Nephron (organoid): ENCODE data around the gene VSTM2L.

ENCODE experiments used
- H3K27ac Mint-ChIP-seq, 3 experiments: 2 replicates each; pipeline ENCODE4 v1.8.0; 2020; ENCODE audit warnings: mixed read lengths in 3 of 3, mild to moderate bottlenecking in 2 of 3, moderate library complexity in 1 of 3
- H3K27me3 Mint-ChIP-seq: 2 replicates; pipeline ENCODE4 v1.8.0; 2021; ENCODE audit warnings: low read depth, mild to moderate bottlenecking, moderate library complexity, mixed read lengths
- H3K36me3 Mint-ChIP-seq: 2 replicates; pipeline ENCODE4 v1.8.0; 2020; ENCODE audit warnings: low read depth, mixed read lengths
- H3K4me1 Mint-ChIP-seq: 2 replicates; pipeline ENCODE4 v1.8.0; 2020; ENCODE audit warnings: mixed read lengths
- H3K4me3 Mint-ChIP-seq, 3 experiments: 2 replicates each; pipeline ENCODE4 v1.8.0; 2020; ENCODE audit warnings: mild to moderate bottlenecking in 3 of 3, mixed read lengths in 3 of 3, moderate library complexity in 2 of 3
- H3K9me3 Mint-ChIP-seq: 2 replicates; pipeline ENCODE4 v1.8.0; 2020; ENCODE audit warnings: mixed read lengths
- TF ChIP-seq, protein P1 (sequence below), 3 experiments: fragments of 200-600 bp; sonication (generic); IDR thresholded peaks; one replicate each; pipeline ENCODE4 v1.5.0; 2021; ENCODE audit warnings: antibody characterized with exemption in 3 of 3; ENCODE audit not compliant: unreplicated experiment in 3 of 3

Gene VSTM2L

DNA sequence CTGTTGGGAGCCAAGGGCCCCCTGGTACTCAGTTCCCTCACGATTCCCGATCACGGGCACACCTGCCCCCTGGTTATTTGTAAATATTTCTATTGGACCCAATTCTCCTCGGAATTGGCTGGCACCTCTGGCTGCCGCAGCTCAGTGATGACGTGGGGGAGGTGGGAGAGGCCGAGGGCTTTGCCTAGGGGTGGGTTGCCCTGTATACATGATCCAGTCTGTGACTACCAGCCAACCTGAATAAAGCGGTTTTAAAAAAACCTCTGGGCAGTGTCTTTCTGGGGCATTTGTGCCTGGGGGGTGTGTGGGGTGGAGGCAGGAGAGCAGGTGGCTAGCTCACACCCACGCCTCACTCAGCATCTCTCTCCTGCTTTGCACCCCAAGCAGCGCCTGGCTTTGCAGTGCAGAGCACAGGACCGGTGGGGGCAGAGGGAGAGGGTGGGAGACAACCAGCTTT lies 42.2 kb downstream of the VSTM2L start:
- no peaks in the 10 kb centered on the region for H3K4me1 Mint-ChIP-seq
- H3K4me3 Mint-ChIP-seq: no peak overlapping the region
- peaks cover 6% of the 10 kb centered on the region for H3K36me3 Mint-ChIP-seq
- peaks cover 10% of the 10 kb centered on the region for H3K27me3 Mint-ChIP-seq
- peaks cover 23% of the 10 kb centered on the region for H3K9me3 Mint-ChIP-seq
- no peak overlapping the region for H3K27ac Mint-ChIP-seq
- TF ChIP-seq, protein P1, sequence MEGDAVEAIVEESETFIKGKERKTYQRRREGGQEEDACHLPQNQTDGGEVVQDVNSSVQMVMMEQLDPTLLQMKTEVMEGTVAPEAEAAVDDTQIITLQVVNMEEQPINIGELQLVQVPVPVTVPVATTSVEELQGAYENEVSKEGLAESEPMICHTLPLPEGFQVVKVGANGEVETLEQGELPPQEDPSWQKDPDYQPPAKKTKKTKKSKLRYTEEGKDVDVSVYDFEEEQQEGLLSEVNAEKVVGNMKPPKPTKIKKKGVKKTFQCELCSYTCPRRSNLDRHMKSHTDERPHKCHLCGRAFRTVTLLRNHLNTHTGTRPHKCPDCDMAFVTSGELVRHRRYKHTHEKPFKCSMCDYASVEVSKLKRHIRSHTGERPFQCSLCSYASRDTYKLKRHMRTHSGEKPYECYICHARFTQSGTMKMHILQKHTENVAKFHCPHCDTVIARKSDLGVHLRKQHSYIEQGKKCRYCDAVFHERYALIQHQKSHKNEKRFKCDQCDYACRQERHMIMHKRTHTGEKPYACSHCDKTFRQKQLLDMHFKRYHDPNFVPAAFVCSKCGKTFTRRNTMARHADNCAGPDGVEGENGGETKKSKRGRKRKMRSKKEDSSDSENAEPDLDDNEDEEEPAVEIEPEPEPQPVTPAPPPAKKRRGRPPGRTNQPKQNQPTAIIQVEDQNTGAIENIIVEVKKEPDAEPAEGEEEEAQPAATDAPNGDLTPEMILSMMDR (IDR thresholded peaks at IDR 0.05; ENCODE audit: unreplicated experiment in 3 of 3): no peak

DNA sequence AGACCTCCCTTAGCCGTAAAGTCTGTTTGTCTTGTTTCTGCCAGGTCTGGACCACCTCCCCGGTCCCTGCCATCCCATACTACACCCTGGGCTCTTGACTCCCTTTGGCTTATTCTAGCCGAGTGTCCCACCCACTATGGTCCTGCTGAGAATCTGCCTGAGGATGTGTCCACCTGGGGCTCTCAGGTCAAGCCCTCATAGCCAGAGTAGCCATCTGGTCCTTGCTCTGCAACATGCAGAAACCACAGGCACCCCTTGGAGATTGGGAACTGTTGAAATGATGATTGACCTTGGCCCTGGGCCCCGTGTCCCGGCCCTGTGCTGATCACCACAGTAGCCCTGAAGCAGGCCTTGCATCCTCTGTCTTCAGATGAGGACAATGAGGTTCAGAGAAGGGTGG lies 44.0 kb downstream of the VSTM2L start:
- Mint-ChIP-seq H3K4me1 (no peaks in the 10 kb centered on the region), H3K4me3 (no peak overlapping the region), H3K36me3 (peaks cover 6% of the 10 kb centered on the region), H3K9me3 (peaks cover 34% of the 10 kb centered on the region), H3K27ac (no peak overlapping the region), H3K27me3 (peaks cover 10% of the 10 kb centered on the region)
- TF ChIP-seq, protein P1 (IDR thresholded peaks at IDR 0.05; ENCODE audit: unreplicated experiment in 3 of 3): no peak

DNA sequence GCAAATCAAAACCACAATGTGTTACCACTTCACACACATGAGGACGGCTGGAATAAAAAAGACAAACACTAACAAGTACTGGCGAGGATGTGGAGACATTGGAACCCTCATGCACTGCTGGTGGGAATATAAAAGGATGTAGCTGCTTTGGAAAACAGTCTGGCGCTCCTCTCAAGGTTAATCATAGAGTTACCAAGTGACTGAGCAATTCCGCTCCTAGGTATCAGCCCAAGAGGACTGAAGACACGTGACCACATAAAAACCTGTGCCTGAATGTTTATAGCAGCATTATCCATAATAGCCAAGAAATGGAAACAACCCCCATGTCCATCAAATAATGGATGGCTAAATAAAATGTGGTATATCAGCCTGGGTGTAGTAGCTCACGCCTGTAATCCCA lies 45.0 kb downstream of the VSTM2L start:
- Mint-ChIP-seq H3K4me1 (no peaks in the 10 kb centered on the region), H3K4me3 (no peak overlapping the region), H3K27ac (no peak overlapping the region), H3K9me3 (peaks cover 34% of the 10 kb centered on the region), H3K27me3 (peaks cover 10% of the 10 kb centered on the region), H3K36me3 (peaks cover 6% of the 10 kb centered on the region)
- TF ChIP-seq, protein P1 (IDR thresholded peaks at IDR 0.05; ENCODE audit: unreplicated experiment in 3 of 3): no peak

DNA sequence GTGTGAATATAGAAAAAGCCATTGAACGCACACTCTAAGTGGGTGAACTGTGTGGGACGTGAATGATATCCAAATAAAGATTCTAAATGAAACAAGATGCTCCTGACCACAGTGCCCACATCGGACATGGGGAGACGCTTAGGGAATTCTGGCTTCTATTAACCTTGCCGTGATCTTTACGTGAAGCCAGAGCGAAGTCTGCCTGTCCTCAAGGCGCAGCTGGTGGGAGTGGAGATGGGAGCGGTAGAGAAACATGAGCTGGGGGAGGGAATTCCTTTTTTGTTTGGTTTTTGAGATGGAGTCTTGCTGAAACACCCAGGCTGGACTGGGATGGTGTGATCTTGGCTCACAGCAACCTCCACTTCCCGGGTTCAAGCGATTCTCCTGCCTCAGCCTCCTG lies 46.0 kb downstream of the VSTM2L start:
- TF ChIP-seq, protein P1 (IDR thresholded peaks at IDR 0.05; ENCODE audit: unreplicated experiment in 3 of 3): no peak

DNA sequence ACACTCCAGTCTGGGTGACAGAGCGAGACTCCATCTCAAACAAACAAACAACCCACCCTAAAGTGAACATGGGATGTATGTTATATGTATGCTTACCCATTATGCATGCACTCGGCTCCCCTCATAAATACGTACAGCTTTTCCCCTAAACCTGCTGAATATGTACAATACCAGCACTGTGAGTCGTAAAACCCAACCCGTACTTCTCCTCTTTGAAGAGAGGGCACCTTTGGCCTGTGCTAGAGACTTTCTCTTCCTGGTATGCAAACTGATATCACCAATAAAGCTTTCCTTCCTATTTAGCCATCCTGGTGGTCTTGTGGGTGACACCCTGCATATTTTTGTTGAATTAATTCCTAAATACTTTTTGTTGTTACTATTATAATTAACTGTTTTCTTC lies 51.3 kb downstream of the VSTM2L start:
- TF ChIP-seq, protein P1 (IDR thresholded peaks at IDR 0.05; ENCODE audit: unreplicated experiment in 3 of 3): no peak
- Mint-ChIP-seq H3K27ac (no peak overlapping the region), H3K9me3 (peaks cover 17% of the 10 kb centered on the region), H3K36me3 (no peaks in the 10 kb centered on the region), H3K4me3 (no peak overlapping the region), H3K4me1 (peaks cover 5% of the 10 kb centered on the region), H3K27me3 (no peaks in the 10 kb centered on the region)

More for the DNA sequence above, 46.0 kb downstream of the VSTM2L start:
- H3K4me3 Mint-ChIP-seq: no peak overlapping the region
- H3K27ac Mint-ChIP-seq: no peak overlapping the region
- peaks cover 10% of the 10 kb centered on the region for H3K27me3 Mint-ChIP-seq
- H3K4me1 Mint-ChIP-seq: no peaks in the 10 kb centered on the region
- peaks cover 34% of the 10 kb centered on the region for H3K9me3 Mint-ChIP-seq
- peaks cover 6% of the 10 kb centered on the region for H3K36me3 Mint-ChIP-seq

DNA sequence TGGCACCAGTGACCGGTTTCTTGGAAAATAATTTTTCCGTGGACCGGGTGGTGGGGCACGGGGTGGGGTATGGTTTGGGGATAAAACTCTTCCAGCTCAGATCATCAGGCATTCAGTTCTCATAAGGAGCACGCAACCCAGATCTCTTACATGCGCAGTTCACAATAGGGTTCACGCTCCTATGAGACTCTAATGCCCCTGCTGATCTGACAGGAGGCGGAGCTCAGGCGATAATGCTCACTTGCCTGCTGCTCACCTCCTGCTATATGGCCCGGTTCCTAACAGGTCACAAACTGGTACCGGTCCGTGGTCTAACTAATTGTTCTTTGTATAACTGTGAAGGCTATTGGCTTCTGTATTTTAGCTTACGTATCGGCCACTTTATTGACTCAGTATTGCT lies 51.7 kb downstream of the VSTM2L start:
- Mint-ChIP-seq H3K27me3 (no peaks in the 10 kb centered on the region), H3K9me3 (peaks cover 17% of the 10 kb centered on the region), H3K27ac (no peak overlapping the region), H3K36me3 (no peaks in the 10 kb centered on the region), H3K4me3 (no peak overlapping the region), H3K4me1 (peaks cover 5% of the 10 kb centered on the region)
- TF ChIP-seq, protein P1 (IDR thresholded peaks at IDR 0.05; ENCODE audit: unreplicated experiment in 3 of 3): no peak
